Effector CD8-positive, alpha-beta T cell (primary cell): ENCODE measurements around the gene GNAT2.

Source experiments
- DNase-seq: peaks from one replicate; lab custom pipeline; 2025; lab: John Stamatoyannopoulos, UW

GNAT2 gene

DNA sequence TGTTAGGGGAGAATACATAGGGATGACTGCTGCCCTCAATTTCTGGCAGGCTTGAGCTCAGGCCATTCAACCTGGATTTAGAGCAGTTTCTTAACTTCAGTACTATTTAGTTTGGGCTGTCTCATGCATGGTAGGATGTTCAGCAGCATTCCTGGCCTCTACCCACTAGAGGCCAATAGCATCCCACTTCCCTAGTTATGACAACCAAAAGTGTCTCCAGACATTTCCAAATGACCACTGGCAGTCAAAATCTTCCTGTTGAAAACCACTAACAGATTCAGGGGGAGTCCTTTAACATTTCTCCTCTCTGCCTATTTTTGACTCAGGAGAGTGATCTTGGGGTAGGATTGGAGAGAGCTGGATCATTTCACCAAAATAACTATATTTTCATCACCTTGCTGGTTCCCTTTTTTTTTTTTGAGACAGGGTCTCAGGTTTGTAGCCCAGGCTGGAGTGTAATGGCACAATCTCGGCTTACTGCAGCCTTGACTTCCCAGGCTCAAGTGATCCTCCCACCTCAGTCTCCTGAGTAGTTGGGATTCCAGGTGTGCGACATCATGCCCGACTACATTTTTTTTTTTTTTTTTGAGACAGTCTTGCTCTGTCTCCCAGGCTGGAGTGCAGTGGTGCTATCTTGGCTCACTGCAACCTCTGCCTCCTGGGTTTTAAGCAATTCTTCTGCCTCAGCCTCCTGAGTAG lies 8.7 kb downstream of the GNAT2 start:
- DNase-seq, result no peak

DNA sequence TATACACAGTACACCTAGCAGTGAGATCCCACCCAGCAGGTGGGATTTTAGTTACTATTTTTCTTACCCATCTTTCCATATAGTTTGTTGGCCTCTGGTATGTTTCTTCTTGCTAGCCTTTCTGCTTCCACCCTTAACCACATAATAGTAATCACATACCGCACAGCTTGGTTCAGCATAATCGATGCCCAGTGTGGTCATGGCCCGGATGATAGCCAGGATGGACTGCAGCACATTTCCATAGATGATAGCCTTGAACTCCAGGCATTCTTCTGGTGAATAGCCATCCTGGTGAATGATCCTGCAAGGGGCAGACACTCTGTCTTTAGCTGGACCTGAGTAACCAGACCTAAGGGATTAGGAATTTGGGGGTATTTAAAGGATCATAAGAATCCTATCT lies 9.5 kb downstream of the GNAT2 start:
- DNase-seq, result no peak

DNA sequence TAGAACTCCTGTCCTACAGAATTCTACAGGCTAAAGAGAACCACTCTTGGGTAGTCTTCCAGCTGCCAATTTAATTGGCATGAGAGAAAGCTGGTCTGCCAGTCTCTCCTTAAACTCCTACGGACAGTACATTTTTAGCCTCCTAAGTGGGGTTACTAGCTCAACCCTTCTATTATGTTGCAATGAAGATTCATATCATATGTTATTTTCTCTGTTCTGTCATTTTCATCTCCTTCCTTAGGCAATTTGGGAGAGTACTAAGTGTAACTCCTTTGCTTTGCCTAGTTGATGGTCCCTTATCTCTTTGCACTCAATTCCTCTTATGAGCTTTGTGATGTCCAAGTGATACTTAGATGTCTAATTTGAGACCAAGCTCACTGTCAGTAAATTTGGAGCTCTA lies 14.0 kb downstream of the GNAT2 start:
- no peak for DNase-seq

DNA sequence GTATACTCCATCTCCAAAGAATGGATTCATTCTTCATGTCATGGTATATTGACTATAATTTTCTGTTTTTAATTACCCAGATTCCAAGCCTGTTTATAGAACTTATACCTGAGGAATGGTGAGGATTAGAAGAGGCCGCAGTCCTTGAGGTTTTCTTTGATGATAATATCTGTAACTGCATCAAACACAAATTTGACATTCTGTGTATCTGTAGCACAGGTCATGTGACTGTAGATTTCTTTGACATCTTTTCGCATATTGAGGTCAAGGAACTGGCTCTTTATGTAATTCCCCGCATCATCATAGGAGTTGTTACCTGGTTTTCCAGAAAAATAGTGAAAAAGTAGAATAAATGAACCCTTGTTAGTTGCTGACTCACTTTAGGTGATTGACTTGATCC lies 16.2 kb downstream of the GNAT2 start:
- no peak for DNase-seq

DNA sequence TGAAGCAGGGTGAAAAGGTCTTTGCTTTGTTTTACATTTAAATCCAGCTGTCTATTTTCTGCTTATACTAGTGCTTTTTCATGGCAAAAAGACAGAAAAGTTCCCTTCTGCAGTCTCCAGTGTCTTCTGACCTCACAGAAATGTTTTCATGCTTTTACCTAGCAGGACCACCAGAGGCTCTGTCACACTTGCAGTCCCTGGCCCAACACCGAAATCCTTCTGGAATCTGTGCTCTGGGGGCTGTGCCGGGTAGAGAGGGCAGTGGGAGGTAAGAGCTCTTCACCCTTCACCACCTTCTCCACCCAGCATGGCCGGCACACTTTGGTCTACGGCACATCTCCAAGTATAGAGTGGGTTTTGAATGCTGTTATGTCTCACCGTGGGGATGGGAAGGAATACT lies 20.8 kb downstream of the GNAT2 start:
- DNase-seq, result no peak

DNA sequence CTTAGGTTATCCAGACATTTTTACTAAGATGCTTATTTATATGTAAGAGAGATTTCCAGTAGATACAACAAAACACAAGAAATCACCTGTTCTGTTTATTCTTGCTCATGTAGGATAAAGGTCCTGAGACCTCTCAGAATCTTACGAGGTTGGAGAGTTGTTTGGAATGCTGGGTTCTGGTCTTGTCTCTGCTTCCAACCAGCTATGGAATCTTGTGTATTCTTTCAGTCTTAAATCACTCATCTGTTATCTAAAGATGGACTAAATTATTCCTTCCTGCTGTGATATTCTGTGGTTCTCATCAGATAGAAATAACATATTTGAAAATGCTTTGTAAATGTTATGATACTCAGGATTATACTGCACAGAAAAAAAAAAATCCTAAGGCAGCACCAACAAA lies 21.3 kb downstream of the GNAT2 start:
- DNase-seq, result no peak

DNA sequence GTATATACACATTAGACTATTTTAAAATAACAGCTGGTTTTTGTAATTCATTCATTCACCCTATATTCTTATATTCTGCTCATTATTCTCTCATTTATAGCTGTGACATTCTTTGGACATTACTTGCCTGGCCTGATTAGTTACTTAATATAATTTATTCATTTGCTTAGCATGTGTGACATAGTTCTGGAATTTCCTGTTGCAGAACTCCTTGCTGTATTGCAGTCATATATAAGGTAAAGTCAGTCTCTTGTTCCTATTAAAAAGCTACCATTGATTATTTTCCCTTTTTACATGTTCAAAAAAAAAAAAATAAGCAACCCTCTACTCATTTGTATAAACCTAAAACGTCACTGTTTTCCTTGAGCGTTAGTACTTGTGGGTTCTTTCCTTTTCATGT lies 23.9 kb downstream of the GNAT2 start:
- DNase-seq, result no peak

DNA sequence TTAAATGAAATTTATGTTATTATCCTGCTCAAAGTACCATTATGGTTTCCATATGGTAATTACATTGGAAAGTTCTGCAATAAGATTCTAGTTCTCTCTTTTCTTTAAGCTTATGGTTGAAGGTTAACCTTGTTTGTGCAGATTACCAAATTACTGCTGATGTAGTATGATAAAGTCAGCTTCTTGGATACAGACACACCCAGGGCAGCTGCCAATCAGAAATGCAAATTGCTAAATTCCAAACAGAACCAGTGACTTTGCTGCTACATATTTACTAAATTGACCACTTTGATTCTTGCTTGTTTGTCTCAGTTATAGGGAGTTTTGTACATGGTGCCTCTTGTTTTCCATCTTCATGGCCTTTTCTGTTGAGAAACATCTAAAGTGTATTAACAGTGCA lies 26.5 kb downstream of the GNAT2 start:
- no peak for DNase-seq

DNA sequence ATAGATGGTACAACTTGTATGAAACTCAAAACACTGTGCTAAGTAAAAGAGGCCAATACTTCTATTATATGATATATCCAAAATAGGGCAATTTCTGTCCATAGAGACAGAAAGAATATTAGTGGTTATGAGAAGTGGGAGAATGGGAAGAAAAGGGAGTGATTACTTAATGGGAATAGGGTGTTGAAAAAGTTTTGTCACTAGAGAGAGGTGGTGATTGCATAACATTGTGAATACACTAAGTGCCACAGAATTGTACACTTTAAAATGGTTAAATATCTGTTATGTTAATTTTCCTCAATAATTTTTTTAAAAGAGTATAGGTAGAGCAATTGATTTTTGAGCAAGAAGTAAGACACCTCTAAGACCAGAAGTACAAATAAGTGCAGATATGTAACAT lies 29.7 kb downstream of the GNAT2 start:
- DNase-seq, result no peak

DNA sequence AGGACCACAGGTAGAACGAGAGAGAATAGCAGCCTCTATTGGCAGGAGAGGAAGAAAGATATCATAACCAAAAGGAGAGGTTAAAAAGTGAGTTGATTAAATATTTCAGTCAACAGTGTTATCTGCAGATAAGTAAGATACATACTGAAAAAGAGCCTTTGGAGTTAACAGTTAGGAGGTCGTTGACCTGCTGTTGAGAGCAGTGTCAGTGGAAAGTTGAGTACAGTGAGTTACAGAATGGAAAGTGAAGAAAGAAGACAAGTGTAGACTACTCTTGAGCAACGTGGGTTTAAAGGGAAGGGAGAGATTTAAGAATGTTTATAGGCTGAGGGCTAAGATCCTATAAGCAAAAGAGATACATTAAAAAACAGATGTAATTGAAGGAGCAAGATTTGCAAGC lies 30.2 kb downstream of the GNAT2 start:
- no peak for DNase-seq

DNA sequence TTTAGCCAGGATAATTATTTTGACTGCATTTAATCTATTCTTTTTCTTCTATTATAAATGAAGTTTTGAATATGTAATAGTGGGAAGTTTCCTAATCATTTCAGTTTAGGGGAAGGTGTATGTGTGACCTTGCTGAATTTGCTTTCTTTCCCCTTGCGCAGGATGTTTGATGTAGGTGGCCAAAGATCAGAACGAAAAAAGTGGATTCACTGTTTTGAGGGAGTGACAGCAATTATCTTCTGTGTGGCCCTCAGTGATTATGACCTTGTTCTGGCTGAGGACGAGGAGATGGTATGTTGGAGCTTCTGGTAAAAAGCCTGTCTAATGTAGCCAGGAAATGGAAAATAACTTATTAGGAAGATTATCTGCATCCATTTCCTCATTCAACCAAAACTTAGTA lies 33.4 kb downstream of the GNAT2 start:
- no peak for DNase-seq

DNA sequence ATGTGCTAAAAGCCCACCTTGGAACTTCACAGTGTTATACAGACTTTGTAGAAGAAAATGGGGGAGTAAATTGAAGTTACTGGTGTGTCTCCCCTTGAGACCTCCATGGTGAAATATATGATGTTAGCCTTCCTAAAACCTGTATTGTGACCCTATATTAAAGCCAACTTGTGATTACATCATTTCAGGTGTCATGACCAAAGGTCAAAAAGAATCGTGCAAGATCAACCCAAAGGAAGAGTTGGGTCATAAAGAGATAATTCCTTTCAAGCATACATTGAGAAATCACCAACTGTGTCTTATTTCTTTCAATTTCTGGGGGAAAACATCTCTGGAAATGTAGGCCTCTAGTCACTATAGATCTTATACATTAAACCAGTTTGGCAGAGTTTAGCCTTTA lies 34.6 kb downstream of the GNAT2 start:
- no peak for DNase-seq

DNA sequence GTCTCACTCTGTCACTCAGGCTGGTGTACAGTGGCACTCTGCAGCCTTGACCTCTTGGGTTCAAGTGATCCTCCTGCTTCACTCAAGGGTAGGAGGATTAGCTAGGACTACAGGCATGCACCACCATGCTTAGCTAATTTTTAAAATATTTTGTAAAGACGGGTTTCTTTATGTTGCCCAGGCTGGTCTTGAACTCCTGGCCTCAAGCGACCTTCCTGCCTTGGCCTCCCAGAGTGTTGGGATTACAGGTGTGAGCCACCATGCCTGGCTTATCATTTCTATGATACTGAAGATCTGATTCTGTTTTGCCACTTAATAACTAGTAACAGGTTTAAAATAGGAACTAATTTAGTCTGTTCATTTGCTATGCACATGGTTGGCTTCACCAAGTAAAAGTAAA lies 37.4 kb downstream of the GNAT2 start:
- DNase-seq, result no peak

DNA sequence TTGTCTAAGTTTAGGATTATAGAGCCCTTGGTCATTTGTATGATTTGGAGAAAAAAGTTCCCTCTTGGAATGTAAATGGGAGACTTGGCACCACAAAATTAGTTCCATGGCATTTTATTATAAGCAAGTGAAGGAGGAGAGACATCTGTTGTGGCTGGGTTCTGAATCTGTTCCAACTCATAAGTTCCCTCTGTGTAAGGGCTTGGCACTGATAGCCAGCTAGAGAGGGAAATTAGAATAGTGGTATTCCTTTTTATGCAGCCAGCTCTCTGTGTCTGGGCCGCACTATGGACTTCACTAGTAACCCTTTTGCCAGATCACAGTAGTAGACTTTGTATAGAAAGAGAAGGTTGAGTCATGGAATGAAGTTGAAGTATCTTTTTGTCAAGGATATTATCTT lies 39.9 kb downstream of the GNAT2 start:
- DNase-seq, result no peak

DNA sequence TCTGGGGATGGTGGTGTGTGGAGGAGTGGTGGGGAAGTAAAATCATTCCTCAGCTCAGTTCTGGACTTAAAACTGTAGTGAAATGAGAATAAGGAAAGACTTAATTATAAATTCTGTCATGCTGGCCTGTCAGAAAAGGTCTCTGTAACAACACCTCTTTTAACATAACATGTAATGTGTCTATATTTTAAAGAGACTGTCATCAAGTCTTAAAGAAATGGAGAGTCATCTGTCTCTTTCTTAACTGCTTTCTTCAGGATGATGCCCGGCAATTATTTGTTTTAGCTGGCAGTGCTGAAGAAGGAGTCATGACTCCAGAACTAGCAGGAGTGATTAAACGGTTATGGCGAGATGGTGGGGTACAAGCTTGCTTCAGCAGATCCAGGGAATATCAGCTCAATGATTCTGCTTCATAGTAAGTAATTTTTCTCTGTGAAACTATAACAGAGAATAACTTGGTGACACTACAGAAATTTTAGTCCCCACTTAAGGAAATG lies 40.4 kb downstream of the GNAT2 start:
- DNase-seq, result no peak

DNA sequence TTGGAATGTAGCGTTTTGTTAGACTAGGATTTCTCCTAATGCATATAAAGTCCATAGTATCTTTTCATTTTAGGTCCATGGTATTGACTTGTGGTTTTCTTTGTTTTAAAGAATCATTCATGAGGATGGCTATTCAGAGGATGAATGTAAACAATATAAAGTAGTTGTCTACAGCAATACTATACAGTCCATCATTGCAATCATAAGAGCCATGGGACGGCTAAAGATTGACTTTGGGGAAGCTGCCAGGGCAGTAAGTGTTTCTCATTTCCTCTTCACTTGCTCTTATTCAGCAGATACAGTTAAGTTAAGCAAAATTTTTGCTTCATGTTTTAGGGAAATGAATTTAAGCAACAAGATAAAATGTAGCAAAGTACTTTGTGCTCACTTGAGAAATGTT lies 45.6 kb downstream of the GNAT2 start:
- DNase-seq, result no peak

DNA sequence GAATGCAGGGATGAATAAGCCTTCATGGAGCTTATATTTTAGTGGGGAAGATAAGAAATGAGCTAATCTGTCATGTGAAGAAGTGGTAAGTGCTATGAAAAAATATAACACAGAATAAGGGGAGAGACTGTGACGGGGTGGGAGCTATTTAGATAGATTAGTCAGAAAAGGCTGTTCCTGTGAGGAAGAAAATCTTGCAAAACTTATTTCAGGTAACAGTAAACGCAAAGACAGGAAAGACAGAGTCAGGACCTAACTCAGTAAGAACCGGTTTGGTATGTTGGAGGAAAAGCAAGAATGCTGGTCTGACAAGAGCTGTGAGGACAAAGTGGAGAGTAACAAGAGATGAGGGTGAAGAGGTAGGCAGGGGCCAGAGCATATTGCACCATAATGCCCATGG lies 49.0 kb downstream of the GNAT2 start:
- no peak for DNase-seq

DNA sequence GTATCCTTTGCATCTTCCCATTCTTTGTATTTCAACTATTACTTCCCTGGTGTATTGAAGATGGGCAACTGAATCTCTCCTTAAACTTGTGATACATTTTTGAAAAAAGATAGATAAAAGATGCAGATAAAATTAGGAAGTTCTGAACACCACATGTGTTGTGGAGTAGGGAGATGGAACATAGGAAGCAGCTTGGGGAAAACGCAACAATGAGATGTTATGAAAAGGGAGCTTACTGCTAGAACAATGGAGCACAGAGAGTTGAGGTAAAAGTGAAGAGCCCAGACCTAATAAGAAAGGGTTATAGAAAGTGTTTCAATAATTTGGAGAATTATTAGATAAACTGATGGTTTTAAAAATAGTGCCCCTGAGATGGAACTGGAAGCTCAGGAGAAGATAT lies 50.1 kb downstream of the GNAT2 start:
- no peak for DNase-seq

DNA sequence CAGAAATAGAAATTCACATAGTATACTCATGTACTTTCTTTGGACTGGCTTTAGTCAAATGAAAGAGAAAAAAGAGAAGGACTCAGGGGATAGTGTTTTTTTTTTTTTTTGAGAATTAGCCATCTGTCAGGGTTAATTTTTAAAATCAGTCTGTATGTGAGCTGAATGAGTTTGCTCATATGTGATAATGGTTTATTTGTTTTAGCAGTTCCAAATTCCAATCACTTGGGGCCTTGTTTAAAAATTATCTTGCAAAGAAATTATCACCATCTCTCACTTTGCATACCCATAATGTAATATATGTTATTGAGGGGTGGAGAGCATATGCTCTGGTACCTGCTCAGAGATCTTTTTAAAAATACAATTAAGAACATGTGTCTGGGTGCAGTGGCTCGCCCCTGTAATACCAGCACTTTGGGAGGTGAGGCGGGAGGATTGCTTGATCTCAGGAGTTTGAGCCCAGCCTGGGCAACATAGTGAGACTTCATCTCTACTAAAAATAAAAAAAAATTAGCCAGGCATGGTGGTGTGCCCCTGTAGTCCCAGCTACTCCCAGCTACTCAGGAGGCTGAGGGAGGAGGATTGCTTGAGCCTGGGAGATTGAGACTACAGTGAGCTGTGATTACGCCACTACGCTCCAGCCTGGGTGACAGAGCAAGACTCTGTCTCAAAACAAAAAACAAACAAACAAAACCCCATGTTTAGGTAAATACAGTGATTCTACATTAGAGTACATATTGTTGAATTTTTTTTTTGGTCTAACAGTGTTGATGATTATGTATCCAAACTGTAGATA lies 51.3 kb downstream of the GNAT2 start:
- DNase-seq, result no peak

DNA sequence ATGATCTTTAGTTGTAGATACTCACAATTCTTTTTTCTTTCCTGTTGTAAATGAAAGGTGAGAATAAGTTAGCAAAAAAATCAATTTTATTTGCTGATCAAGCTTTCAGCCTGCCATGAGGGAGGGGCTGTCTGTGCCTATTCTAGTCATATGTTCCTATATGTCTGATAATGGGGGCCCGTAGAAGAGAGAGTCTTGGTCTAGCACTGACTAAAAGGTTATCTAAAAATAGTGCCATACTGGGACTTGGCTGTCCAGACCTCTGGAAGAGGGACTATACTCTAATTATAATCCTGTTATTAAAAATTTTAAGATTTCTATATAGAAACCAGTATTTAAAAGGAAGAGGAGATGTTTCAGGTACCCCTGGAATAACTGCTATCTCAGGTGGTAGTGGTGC lies 52.4 kb downstream of the GNAT2 start:
- no peak for DNase-seq

DNA sequence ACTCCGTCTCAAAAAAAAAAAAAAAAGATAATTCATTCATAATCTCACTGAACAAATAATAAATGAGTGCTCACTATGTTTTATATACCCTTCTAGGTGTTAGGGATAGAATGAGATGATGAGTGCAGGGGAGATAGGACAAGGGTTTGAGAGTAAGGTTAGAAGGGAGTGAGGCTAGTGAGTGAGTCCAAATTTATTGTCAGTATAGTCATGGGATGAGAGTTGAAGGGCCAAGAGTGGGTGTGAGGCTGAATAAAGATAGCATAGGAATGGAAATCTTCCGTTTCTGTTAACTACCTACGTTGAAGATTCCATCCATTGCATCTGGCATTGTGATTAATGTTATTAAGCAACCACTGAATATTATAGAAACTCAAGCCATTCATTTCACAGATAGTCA lies 54.2 kb downstream of the GNAT2 start:
- no peak for DNase-seq

DNA sequence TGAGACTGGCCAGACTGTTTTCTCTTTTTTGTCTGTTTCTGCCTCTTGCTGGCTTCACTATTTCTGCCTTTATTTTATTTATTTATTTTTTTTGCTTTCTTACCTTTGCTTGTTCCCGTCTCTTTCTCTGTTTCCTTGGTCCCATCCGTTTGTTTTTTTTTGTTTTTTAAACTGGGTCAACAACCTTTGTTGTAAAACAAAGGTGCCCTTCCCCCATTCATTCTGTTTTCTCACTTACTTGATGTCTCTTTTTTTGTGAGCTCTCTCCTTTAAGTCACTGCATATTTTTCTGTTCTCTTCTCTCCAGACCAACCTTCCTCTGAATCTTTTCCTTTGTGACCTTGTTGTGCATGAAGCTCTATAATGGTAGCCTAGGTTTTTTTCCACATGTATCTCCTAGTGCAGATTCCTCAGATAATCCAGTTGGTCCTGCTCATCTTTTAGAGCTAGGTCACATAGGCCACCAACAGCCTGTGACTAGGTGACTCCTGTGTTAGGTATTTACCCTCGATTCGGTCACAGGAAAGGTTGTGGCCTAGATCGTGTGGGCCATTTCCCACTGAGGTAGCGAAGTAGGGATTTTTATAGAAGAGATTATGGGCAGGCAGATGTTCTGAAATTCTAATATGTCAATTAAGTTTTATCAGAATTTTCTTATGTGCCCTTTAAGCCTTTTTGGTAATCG lies 55.1 kb downstream of the GNAT2 start:
- no peak for DNase-seq

DNA sequence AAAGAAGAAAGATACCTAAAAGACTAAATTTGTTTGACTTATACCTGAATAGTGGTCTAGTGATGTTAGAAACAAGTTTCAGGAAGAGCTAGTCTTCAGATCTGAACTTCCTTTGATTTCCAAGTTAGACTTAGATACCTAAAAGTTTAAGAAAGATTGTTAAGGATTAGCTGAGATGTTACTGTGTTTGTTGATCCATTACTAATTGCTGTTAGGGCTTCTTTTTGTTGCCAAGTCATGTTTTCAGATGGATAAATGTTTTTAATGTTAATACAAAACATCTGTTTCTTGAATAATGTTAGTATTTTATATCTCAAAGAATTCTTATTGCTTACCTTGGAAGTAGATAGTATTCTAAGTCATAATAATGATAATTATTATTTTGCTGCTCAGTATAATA lies 59.4 kb downstream of the GNAT2 start:
- no peak for DNase-seq
